Endothelial cell of umbilical vein (primary cell): ENCODE results near the gene PTPDC1.

ENCODE experiments used
- MYC ChIP-seq: IDR thresholded peaks from one replicate; pipeline ENCODE4 v1.6.1; 2011; ENCODE audit warnings: mild to moderate bottlenecking, low read depth, low read length
- POLR2A ChIP-seq: IDR thresholded peaks from 2 replicates; pipeline ENCODE4 v1.6.1; 2012; ENCODE audit warnings: low read depth, mild to moderate bottlenecking, control low read depth, low read length
- TF ChIP-seq, protein P1 (sequence below), 2 donors: IDR thresholded peaks; 1 replicate in 1 of 2; 2 replicates in 1 of 2; pipeline ENCODE4 v1.5.1; 2011; ENCODE audit warnings: low read length in 2 of 2, mild to moderate bottlenecking in 2 of 2, moderate library complexity in 2 of 2, control low read depth in 1 of 2, inconsistent platforms in 1 of 2, low read depth in 1 of 2; ENCODE audit not compliant: insufficient read depth in 1 of 2; ENCODE audit errors: extremely low read depth in 1 of 2

- TF ChIP-seq, protein P1, sequence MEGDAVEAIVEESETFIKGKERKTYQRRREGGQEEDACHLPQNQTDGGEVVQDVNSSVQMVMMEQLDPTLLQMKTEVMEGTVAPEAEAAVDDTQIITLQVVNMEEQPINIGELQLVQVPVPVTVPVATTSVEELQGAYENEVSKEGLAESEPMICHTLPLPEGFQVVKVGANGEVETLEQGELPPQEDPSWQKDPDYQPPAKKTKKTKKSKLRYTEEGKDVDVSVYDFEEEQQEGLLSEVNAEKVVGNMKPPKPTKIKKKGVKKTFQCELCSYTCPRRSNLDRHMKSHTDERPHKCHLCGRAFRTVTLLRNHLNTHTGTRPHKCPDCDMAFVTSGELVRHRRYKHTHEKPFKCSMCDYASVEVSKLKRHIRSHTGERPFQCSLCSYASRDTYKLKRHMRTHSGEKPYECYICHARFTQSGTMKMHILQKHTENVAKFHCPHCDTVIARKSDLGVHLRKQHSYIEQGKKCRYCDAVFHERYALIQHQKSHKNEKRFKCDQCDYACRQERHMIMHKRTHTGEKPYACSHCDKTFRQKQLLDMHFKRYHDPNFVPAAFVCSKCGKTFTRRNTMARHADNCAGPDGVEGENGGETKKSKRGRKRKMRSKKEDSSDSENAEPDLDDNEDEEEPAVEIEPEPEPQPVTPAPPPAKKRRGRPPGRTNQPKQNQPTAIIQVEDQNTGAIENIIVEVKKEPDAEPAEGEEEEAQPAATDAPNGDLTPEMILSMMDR (IDR thresholded peaks at IDR 0.05; ENCODE audit: extremely low read depth in 1 of 2, insufficient read depth in 1 of 2, low read depth in 1 of 2, low read length in 2 of 2), result no peak
- TF ChIP-seq MYC (no peak), POLR2A (no peak)
Observed at GRCh38 chr9:94081435-94081834, 2.8 kb upstream of the PTPDC1 start.
